Hepatocyte (in vitro differentiated cells): Measurements from ENCODE around the gene TIMM50. TPM values are rescaled to one million over a fixed set of nuclear protein-coding genes. Genes with fewer than 3 reads are reported as not detected.

ENCODE experiments used
- DNase-seq: peaks from one replicate; pipeline ENCODE4 v3.0.0-alpha.2; 2016; ENCODE audit warnings: low spot score
- H2AFZ ChIP-seq: fragments of 200-600 bp; sonication (generic); 2 replicates; pipeline ENCODE4 v1.6.0; 2016; ENCODE audit warnings: antibody characterized with exemption, mild to moderate bottlenecking
- H3K27ac ChIP-seq: fragments of 200-600 bp; sonication (generic); 2 replicates; pipeline ENCODE4 v1.5.1; 2016; ENCODE audit warnings: mild to moderate bottlenecking
- H3K27me3 ChIP-seq: fragments of 200-600 bp; sonication (generic); 2 replicates; pipeline ENCODE4 v1.6.1; 2016
- H3K36me3 ChIP-seq: fragments of 200-600 bp; sonication (generic); replicated peaks from 2 replicates; pipeline ENCODE4 v1.5.1; 2016; ENCODE audit warnings: low read depth; ENCODE audit not compliant: insufficient read depth
- H3K4me1 ChIP-seq: fragments of 200-600 bp; sonication (generic); 2 replicates; pipeline ENCODE4 v1.5.1; 2016; ENCODE audit warnings: mild to moderate bottlenecking, moderate library complexity; ENCODE audit not compliant: insufficient read depth
- H3K4me2 ChIP-seq: fragments of 200-600 bp; sonication (generic); 2 replicates; pipeline ENCODE4 v1.6.0; 2016
- H3K4me3 ChIP-seq: fragments of 200-600 bp; sonication (generic); 2 replicates; pipeline ENCODE4 v1.5.1; 2016; ENCODE audit warnings: mild to moderate bottlenecking
- H3K79me2 ChIP-seq: fragments of 200-600 bp; sonication (generic); 2 replicates; pipeline ENCODE4 v1.6.0; 2017; ENCODE audit warnings: mild to moderate bottlenecking
- H3K9me2 ChIP-seq: fragments of 200-600 bp; sonication (generic); replicated peaks from 2 replicates; pipeline ENCODE4 v1.6.0; 2017; ENCODE audit warnings: mild to moderate bottlenecking; ENCODE audit not compliant: insufficient read depth
- H3K9me3 ChIP-seq: fragments of 200-600 bp; sonication (generic); 2 replicates; pipeline ENCODE4 v1.5.1; 2016; ENCODE audit warnings: low read depth, mild to moderate bottlenecking
- H4K20me1 ChIP-seq: fragments of 200-600 bp; sonication (generic); 2 replicates; pipeline ENCODE4 v1.6.0; 2016; ENCODE audit warnings: mild to moderate bottlenecking; ENCODE audit not compliant: insufficient read depth, poor library complexity, severe bottlenecking
- CTCF ChIP-seq: fragments of 200-600 bp; sonication (generic); IDR thresholded peaks from 2 replicates; pipeline ENCODE4 v1.5.1; 2016; ENCODE audit warnings: antibody characterized with exemption, mild to moderate bottlenecking; ENCODE audit not compliant: poor library complexity
- EZH2 ChIP-seq: fragments of 200-600 bp; sonication (generic); IDR thresholded peaks from 2 replicates; pipeline ENCODE4 v1.6.1; 2016; ENCODE audit warnings: antibody characterized with exemption, mild to moderate bottlenecking, borderline replicate concordance
- EZH2phosphoT487 ChIP-seq: fragments of 200-600 bp; sonication (generic); IDR thresholded peaks from one replicate; pipeline ENCODE4 v1.6.1; 2018; ENCODE audit warnings: antibody characterized with exemption, mild to moderate bottlenecking, low read depth, moderate library complexity; ENCODE audit not compliant: unreplicated experiment, severe bottlenecking
- WGBS: methylation state at CpG from one replicate; pipeline ENCODE4 v1.1.6; 2016; ENCODE audit warnings: low lambda C conversion rate; ENCODE audit errors: missing lambda C conversion rate; 5-methylcytosine and 5-hydroxymethylcytosine counted together
- polyA plus RNA-seq: library from polyadenylated mRNA; unstranded; fragments of >200 nt; fragmentation: Nextera tagmentation; extraction: Ambion mirVana; gene quantifications from 2 replicates; pipeline ENCODE4 v1.2.1, GENCODE V29; 2016
- total RNA-seq: library from RNA; depleted of rRNA; stranded (reverse); fragments of >200 nt; gene quantifications from 2 replicates; pipeline ENCODE4 v1.2.3, GENCODE V29; 2014

TIMM50 gene
- total and polyA plus RNA-seq, 2 experiments from 2014 or later = 57.2 to 61.7 TPM

- Histone ChIP-seq H3K27me3 (no peaks in the 10 kb centered on the region), H3K4me3 (no peak overlapping the region), H3K79me2 (peaks cover 27% of the 10 kb centered on the region), H3K27ac (no peak overlapping the region), H3K36me3 (peaks cover 5% of the 10 kb centered on the region), H3K9me3 (no peaks in the 10 kb centered on the region), H2AFZ (no peak overlapping the region), H3K9me2 (no peaks in the 10 kb centered on the region), H4K20me1 (peaks cover 18% of the 10 kb centered on the region), H3K4me2 (no peak overlapping the region), H3K4me1 (peaks cover 18% of the 10 kb centered on the region)
- 82% methylated on average over 9 of the region's 9 CpGs for WGBS
- peak; percentile 28 for DNase-seq
- no peak for TF ChIP-seq EZH2
- no peak for TF ChIP-seq CTCF
- no peak for TF ChIP-seq EZH2phosphoT487
Measured at GRCh38 chr19:39438270-39438934, 42.2 kb upstream of the TIMM50 start.

GRCh38 chr19:39444598-39445195 lies 35.9 kb upstream of the TIMM50 start:
- peak overlapping the region; percentile 96 for H3K4me2 ChIP-seq
- peak overlapping the region; percentile 63 for H3K4me3 ChIP-seq
- no peaks in the 10 kb centered on the region for H3K27me3 ChIP-seq
- DNase-seq = no peak
- peaks cover 19% of the 10 kb centered on the region for H3K4me1 ChIP-seq
- no peaks in the 10 kb centered on the region for H3K36me3 ChIP-seq
- TF ChIP-seq EZH2 (no peak), EZH2phosphoT487 (no peak)
- peak overlapping the region; percentile 95 for H3K27ac ChIP-seq
- 12% methylated on average over 17 of the region's 17 CpGs for WGBS
- peak overlapping the region; percentile 77 for H2AFZ ChIP-seq
- peaks cover 50% of the 10 kb centered on the region for H3K79me2 ChIP-seq
- H3K9me2 ChIP-seq = no peaks in the 10 kb centered on the region
- H4K20me1 ChIP-seq = peaks cover 28% of the 10 kb centered on the region
- H3K9me3 ChIP-seq = no peaks in the 10 kb centered on the region

GRCh38 chr19:39445196-39446111 lies 35.2 kb upstream of the TIMM50 start, which contains the start of gene SUPT5H:
TSS of gene SUPT5H (plus strand) at chr19:39445582. CDS start at chr19:39445891, 309 bp downstream.
- Histone ChIP-seq H3K9me2 (no peaks in the 10 kb centered on the region), H2AFZ (peak within 1 kb of the TSS; percentile 77), H3K4me2 (peak within 1 kb of the TSS; percentile 96), H3K79me2 (peaks cover 58% of the 10 kb centered on the region), H3K9me3 (no peaks in the 10 kb centered on the region), H3K4me1 (peaks cover 19% of the 10 kb centered on the region), H3K4me3 (peak within 1 kb of the TSS; percentile 63), H3K36me3 (no peaks in the 10 kb centered on the region), H4K20me1 (peaks cover 35% of the 10 kb centered on the region), H3K27ac (peak within 1 kb of the TSS; percentile 95), H3K27me3 (no peaks in the 10 kb centered on the region)
- WGBS = under 1% methylated on average over 68 of the region's 68 CpGs
- DNase-seq = peak; percentile 99
- TF ChIP-seq EZH2 = no peak
- no peak for TF ChIP-seq EZH2phosphoT487
- TF ChIP-seq CTCF = no peak
